Heart right ventricle (tissue), 16 donors: Measurements from ENCODE around the gene TFPT. TPM values are rescaled to one million over a fixed set of nuclear protein-coding genes. Genes with fewer than 3 reads are reported as not detected.

Experiments
- ATAC-seq, 8 donors: fragments of 200-7000 bp; cut with Tn5 transposase; one replicate each; pipeline ENCODE4 v1.9.1; 2020; ENCODE audit warnings: mild to moderate bottlenecking in 8 of 8, moderate library complexity in 8 of 8, moderate number of reproducible peaks in 1 of 8
- DNase-seq, 2 donors: peaks; one replicate each; pipeline ENCODE4 v3.0.0-alpha.2; 2020
- H3K27ac ChIP-seq, 10 donors: fragments of 200-600 bp; sonication (generic) in 2 of 10; one replicate each; pipeline versions ENCODE4 v1.5.0 to v1.8.0; 2020 to 2022; ENCODE audit warnings: mild to moderate bottlenecking in 3 of 10
- H3K27me3 ChIP-seq, 7 donors: fragments of 200-600 bp; one replicate each; pipeline ENCODE4 v1.8.0; 2021 to 2022; ENCODE audit warnings: mild to moderate bottlenecking in 2 of 7
- H3K36me3 ChIP-seq, 9 donors: fragments of 200-600 bp; sonication (generic) in 1 of 9; one replicate each; pipeline versions ENCODE4 v1.5.0 to v1.8.0; 2020 to 2022; ENCODE audit warnings: mild to moderate bottlenecking in 2 of 9
- H3K4me1 ChIP-seq, 9 donors: fragments of 200-600 bp; sonication (generic) in 1 of 9; one replicate each; pipeline versions ENCODE4 v1.5.0 to v1.8.0; 2020 to 2022; ENCODE audit warnings: mild to moderate bottlenecking in 4 of 9
- H3K4me3 ChIP-seq, 10 donors: fragments of 200-600 bp; sonication (generic) in 2 of 10; one replicate each; pipeline versions ENCODE4 v1.5.0 to v1.8.0; 2020 to 2022; ENCODE audit warnings: mild to moderate bottlenecking in 7 of 10, moderate library complexity in 2 of 10
- H3K9me3 ChIP-seq, 11 donors: fragments of 200-600 bp in 10 of 11; sonication (generic) in 2 of 11; one replicate each; pipeline versions ENCODE4 v1.5.0 to v1.8.0; 2013 to 2022; ENCODE audit warnings: mild to moderate bottlenecking in 2 of 11, control low read depth in 1 of 11, moderate library complexity in 1 of 11
- CTCF ChIP-seq, 9 donors: fragments of 200-600 bp; sonication (generic) in 2 of 9; IDR thresholded peaks; one replicate each; pipeline versions ENCODE4 v1.5.0 to v1.8.0; 2021 to 2022; ENCODE audit warnings: antibody characterized with exemption in 9 of 9, mild to moderate bottlenecking in 5 of 9, moderate library complexity in 1 of 9
- WGBS, 2 donors: extraction: QIAGEN DNeasy Blood & Tissue Kit; methylation state at CpG; one replicate each; pipeline ENCODE4 v1.1.7; 2013; ENCODE audit warnings: inconsistent platforms in 1 of 2; 5-methylcytosine and 5-hydroxymethylcytosine counted together
- intact Hi-C, 10 donors: fragments of 100-400 bp; cut with DNase I; formaldehyde crosslinking; loops; one replicate each; pipeline versions ENCODE4 v1.11.1 to v1.14.2; 2022
- polyA plus RNA-seq, 2 donors: library from polyadenylated mRNA; stranded (reverse); fragments of 200-250 nt; gene quantifications; one replicate each; pipeline ENCODE4 v1.2.3, GENCODE V29; 2013
- total RNA-seq, 10 donors: library from RNA; stranded (reverse); fragmentation: NEBNext Ultra II Directional in 3 of 10; extraction: Animal tissue kit (Norgen Biotek cat#: 25700) in 3 of 10; gene quantifications; one replicate each; pipeline versions ENCODE4 v1.2.1 to v1.2.4, GENCODE V29; 2021 to 2023
- donor health status: Arrhythmogenic right ventricular cardiomyopathy.
- donor health status: ischemic (EF 13 %, LVEDD 7.1; RV severe dilation, severe dysfunction).
- donor health status: healthy with polysubstance abuse.
- donor health status: DM: no; HTN: yes; CAD: no.
- donor health status: DM: no; HTN: no; CAD: no.
- donor health status: ischemic (EF 25% LVEDD 6.9; RV normal size, moderate dysfunction).
- donor health status: ischemic (EF 25% LVEDD 5.7; RV mildly dilated, moderate dysfunction).
- donor health status: healthy.
- donor health status: DM: yes; HTN: yes; CAD: no.
- donor health status: Ischemic cardiomyopathy.
- donor health status: ischemic (EF 35%, LVEDD 5.7; RV mildly dilated, moderate dysfunction).
- donor health status: nonischemic (EF 11% LVEDD 7.7; RV severe dilation, severe dysfunction).
- donor health status: DM: yes; HTN: yes; CAD: no.
- donor health status: PGD.
- donor health status: ischemic (EF 29% LVEDD 5.4; RV normal size, mild dysfunction).
- donor health status: nonischemic (EF 23%, LVEDD 6.1; RV moderate dilation, normal function).

Gene TFPT
- total and polyA plus RNA-seq, 12 donors, result 11.0 to 33.8 (median 13.2) TPM

- TF ChIP-seq CTCF (IDR thresholded peaks at IDR 0.05), result no peak
- ATAC-seq (no peak), DNase-seq (no peak)
- Histone ChIP-seq H3K27ac (no peak overlapping the region), H3K9me3 (no peaks in the 10 kb centered on the region), H3K4me1 (peaks cover 2 to 41% (median 19%) of the 10 kb centered on the region in 9 donors), H3K4me3 (no peak overlapping the region), H3K36me3 (peaks cover 0 to 79% (median 75%) of the 10 kb centered on the region in 9 donors), H3K27me3 (no peaks in the 10 kb centered on the region)
- WGBS, 2 donors, result 66 to 74% methylated on average over 19 of the region's 19 CpGs
- intact Hi-C loops, result loop anchor here in 1 of 10 donors (5.0 kb wide), 1 partner anchor 47 kb away; the partner anchor contains the start of gene RPS9
Measured at GRCh38 chr19:54155694-54156093, 40.2 kb upstream of the TFPT start.

- ATAC-seq (no peak), DNase-seq (no peak)
- 72 to 73% methylated on average over 18 of the region's 18 CpGs for WGBS, 2 donors
- peaks cover 0 to 88% (median 84%) of the 10 kb centered on the region in 9 donors for H3K36me3 ChIP-seq
- TF ChIP-seq CTCF (IDR thresholded peaks at IDR 0.05), result no peak
- no peaks in the 10 kb centered on the region for H3K9me3 ChIP-seq
- intact Hi-C loops, result loop anchor here in 1 of 10 donors (5.0 kb wide), 1 partner anchor 48 kb away; the partner anchor contains the start of gene RPS9
- peaks cover 0 to 34% (median 13%) of the 10 kb centered on the region in 9 donors for H3K4me1 ChIP-seq
- peak overlapping the region in 1 of 10 donors; percentile 1 for H3K27ac ChIP-seq
- H3K27me3 ChIP-seq, result no peaks in the 10 kb centered on the region
- H3K4me3 ChIP-seq, result no peak overlapping the region
Measured at GRCh38 chr19:54154603-54155345, 39.3 kb upstream of the TFPT start.

GRCh38 chr19:54153731-54154326 lies 38.4 kb upstream of the TFPT start:
- DNase-seq (no peak), ATAC-seq (no peak)
- H3K27ac ChIP-seq, result peak overlapping the region in 3 of 10 donors; percentile 20 to 71 (median 47)

More at GRCh38 chr19:54153731-54154326, 38.4 kb upstream of the TFPT start:
- no peak overlapping the region for H3K4me3 ChIP-seq
- H3K36me3 ChIP-seq, result peaks cover 0 to 97% (median 93%) of the 10 kb centered on the region in 9 donors
- no peak for TF ChIP-seq CTCF (IDR thresholded peaks at IDR 0.05)
- no peaks in the 10 kb centered on the region for H3K27me3 ChIP-seq
- intact Hi-C loops, result no loop called here
- H3K4me1 ChIP-seq, result peaks cover 0 to 32% (median 10%) of the 10 kb centered on the region in 9 donors
- 83 to 85% methylated on average over 10 of the region's 10 CpGs for WGBS, 2 donors
- H3K9me3 ChIP-seq, result no peaks in the 10 kb centered on the region
